GM18517 (cell line): ENCODE data around the gene ATP2C1.

Experiments
- ATAC-seq: cut with Tn5 transposase; IDR thresholded peaks from one replicate; pipeline ENCODE4 v1.9.1; 2021; ENCODE audit warnings: mild to moderate bottlenecking, moderate library complexity; ENCODE audit not compliant: unreplicated experiment

ATP2C1 gene

DNA sequence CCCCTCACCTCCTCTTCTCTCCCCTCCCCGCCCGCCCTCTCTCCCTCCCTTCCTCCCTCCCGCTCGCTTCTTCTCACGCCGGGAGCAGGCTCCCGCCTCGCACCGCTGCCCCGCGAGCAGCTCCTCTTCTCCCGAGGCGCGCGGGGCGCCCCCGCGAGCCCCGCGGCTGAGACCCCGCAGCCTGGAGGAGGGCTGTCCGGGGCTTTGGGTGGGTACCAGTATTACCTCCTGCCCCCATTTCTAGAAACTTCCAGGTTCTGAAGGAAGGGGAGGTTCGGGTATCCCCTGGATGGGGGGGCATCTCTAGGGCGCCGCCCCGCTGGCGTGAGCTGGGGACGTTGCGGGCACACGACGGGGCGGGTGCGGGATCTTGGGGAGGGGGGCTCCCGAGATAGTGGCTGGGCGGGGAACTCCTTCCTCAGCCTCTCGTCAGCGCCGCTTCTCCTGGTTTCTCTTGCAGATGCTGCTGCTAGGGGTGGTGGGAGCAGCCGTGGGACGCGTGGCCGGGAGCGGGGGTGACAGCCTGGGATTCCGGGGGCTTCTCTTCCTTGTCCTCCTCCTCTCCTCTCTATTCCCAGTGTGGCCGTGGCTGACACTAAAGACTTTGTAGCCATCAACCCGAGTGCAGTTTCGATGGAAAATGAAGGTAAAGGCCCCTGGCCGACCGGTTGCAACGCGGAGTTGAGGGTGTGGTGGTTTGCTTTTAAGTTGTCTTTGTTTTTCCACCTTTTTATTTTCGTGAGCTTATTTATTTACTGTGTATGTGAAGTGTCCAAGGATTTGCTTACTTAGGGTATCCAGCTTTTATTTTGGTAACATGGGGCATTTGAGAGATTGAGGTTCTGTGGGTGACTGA lies 474 bp downstream of the ATP2C1 start:
- peak; percentile 4 for ATAC-seq

GRCh38 chr3:130894986-130895280 lies 1.0 kb downstream of the ATP2C1 start:
- ATAC-seq = no peak

- no peak for ATAC-seq
Measured at GRCh38 chr3:130895690-130896488, 2.0 kb downstream of the ATP2C1 start.

DNA sequence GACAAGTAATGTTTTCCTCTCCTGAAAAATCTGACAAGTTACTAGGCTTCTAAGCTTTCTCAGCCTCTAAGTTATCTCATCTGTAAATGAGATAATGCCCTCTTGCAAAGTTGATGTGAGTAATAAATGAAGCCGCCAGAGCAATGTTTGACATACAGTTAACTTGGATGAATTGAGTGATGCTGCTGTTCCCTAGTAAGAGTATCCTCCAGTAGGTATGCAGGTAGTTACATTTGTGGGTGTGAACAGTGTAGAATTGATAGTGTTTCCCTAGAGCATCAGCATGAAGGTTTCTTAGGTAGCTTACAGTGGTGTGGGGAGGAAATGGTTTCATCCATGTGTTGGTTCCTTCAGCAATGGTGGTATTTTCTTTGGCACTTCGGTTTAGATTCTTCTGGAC lies 3.4 kb downstream of the ATP2C1 start:
- ATAC-seq = no peak

GRCh38 chr3:130900959-130901358 lies 7.1 kb downstream of the ATP2C1 start:
- peak; percentile 61 for ATAC-seq

DNA sequence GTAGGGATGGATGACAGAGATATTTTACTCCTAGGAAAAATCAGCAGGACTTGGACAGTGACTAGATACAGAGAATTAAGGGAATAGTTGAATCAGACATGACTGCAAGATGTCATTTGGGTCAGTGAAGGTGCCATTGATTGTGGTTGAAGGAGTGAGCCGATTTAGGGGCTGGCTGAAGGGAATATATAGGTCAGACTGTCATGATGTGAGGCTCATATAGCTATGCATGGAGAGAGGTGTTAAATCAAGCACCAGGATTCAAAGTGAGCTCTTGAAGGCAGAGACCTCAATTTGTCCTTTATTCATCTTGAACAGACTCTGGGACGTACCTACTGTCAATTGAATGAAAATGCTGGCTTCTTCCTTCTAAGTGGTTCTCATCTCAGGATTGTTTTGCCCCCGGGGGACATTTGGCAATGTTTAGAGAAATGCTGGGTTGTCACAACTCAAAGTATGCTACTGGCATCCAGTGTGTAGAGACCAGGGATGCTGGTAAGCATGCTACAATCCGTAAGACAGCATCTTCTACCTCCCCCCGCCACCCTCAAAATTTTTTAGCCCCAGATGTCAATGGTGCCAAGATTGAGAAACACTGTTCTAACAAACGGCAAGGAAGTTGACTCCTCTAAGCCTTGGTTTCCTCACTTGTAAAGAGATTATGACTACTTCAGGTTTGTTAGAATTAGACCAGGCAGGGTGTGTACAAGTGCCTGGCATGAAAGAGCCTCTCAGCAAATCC lies 7.8 kb downstream of the ATP2C1 start:
- ATAC-seq = no peak

- ATAC-seq = no peak
Measured at GRCh38 chr3:130903412-130903908, 9.6 kb downstream of the ATP2C1 start.

- ATAC-seq = no peak
Measured at GRCh38 chr3:130904491-130904890, 10.6 kb downstream of the ATP2C1 start.

- no peak for ATAC-seq
Measured at GRCh38 chr3:130905551-130905950, 11.7 kb downstream of the ATP2C1 start.

DNA sequence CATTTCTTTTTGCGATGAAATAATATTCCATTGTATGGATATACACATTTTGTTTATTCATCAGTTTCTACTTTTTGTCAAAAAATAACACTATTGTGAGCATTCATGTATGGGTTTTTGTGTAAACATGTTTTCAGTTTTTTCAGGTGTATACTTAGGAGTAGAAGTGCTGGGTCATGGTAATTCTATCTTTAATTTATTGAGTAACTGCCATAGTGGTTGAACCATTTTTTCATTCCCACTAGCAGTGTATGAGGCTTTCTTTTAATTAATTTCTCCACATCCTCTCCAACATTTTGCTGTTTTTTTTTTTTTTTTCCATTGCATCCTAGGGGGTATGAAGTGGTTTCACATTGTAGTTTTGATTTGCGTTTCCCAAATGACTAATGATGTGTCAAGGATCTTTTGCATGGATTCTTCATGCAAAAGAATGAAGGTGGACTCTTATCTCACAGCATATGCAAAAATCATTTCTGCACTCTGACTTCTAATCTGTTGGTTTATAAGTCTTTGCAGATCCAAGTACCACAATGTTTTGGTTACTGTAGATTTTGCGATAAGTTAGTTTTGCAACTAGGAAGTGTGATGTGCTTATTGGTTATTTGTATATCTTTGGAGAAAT lies 12.6 kb downstream of the ATP2C1 start:
- ATAC-seq = no peak

DNA sequence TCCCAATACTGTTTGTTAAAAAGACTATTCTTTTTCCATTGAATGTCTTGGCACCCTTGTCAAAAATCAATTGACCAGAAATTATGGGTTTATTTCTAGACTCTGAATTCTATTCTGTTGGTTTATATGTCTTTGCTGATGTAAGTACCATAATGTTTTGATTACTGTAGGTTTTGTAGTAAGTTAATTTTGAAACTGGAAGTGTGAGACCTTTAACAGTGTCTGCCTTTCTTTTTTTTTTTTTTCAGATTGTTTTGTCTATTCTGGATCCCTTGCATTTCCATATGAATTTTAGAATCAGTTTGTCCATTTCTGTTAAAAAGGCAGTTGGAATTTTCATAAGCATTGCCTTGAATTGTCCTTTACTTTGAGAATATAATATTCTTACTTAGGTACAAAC lies 13.6 kb downstream of the ATP2C1 start:
- no peak for ATAC-seq

DNA sequence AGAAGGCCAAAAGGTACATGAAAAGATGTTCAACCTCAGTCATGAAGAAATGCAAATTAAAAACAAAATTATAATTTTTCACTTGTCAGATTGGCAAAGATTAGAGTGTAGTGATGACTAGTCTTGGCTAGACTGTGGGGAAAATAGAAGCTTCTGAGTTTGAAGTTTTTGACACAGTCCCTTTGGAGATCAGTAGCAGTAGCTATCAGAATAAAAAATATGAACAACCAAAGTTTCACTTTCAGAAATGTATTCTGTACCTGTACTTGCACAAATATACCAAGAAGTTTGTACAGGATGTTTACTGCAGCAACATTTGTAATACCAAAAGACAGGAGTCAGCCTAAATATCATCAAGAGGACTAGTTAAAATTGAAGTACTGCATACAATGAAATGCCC lies 14.1 kb downstream of the ATP2C1 start:
- peak; percentile 52 for ATAC-seq

GRCh38 chr3:130915567-130916292 lies 21.8 kb downstream of the ATP2C1 start:
- ATAC-seq = no peak

- ATAC-seq = peak; percentile 77
Measured at GRCh38 chr3:130916507-130917167, 22.8 kb downstream of the ATP2C1 start.

DNA sequence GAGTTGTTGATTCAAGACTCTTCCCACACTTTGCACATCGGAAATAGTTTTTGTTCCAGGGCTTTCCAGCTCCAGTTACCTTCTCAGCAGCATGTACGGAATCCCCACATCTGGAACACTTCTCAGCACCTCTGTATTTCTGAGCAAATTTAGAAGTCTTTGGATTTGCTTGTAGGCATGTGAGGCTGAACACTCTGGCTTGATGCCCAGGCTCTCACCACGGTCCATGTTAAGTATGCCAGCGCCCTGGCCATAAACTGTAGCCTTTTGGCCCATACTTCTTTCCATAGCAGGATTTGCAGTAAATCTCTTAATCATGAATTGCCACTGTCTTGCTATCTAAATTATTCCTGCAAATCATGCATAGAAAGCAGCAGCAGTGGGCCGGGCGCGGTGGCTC lies 24.4 kb downstream of the ATP2C1 start:
- ATAC-seq = no peak

- ATAC-seq = peak; percentile 41
Measured at GRCh38 chr3:130925628-130926027, 31.7 kb downstream of the ATP2C1 start.

DNA sequence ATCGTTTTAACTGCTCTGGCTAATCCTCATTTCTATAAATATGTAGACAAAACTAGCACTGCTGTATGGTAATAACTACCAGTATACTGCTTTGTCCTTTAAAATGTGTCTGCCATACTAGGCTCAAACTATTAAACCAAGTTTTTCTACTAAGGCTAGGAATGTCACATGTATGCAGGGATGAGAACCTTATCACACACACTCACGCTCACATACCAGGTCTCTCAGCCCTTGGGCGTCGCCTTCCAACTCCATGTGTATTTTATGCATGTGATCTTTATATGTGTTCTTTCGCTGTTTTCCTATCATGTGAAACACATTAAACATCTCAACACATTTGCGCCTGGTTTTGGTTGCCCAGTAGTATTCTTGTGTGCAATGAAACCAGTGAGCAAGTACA lies 32.6 kb downstream of the ATP2C1 start:
- no peak for ATAC-seq

GRCh38 chr3:130929804-130930203 lies 35.9 kb downstream of the ATP2C1 start:
- no peak for ATAC-seq

- ATAC-seq = no peak
Measured at GRCh38 chr3:130932979-130933378, 39.1 kb downstream of the ATP2C1 start.
